ENCODE data around the gene OTOA.

GRCh38 chr16:21651515-21651914 is 12.3 kb upstream of the OTOA start:
- no peak for TF ChIP-seq CTCF (IDR thresholded peaks at IDR 0.05)
- TF ChIP-seq CEBPB (IDR thresholded peaks at IDR 0.05): no peak
- no peak for TF ChIP-seq MAX (IDR thresholded peaks at IDR 0.05)
- no peak for TF ChIP-seq ZC3H11A (IDR thresholded peaks at IDR 0.05)
- TF ChIP-seq CHD4 (IDR thresholded peaks at IDR 0.05; ENCODE audit: borderline replicate concordance): no peak
- no peak for TF ChIP-seq JUN (IDR thresholded peaks at IDR 0.05)
- no peak for TF ChIP-seq CBX2 (IDR thresholded peaks at IDR 0.05; ENCODE audit: borderline replicate concordance, low read depth)
- no peak for TF ChIP-seq RNF2 (IDR thresholded peaks at IDR 0.05; ENCODE audit: borderline replicate concordance, low read depth)
- TF ChIP-seq MAFK (IDR thresholded peaks at IDR 0.05; ENCODE audit: partially characterized antibody): no peak

All from A549 (cell line).